HG03520 (cell line): ENCODE results near the gene UBE2QL1.

Source experiments
- ATAC-seq: cut with Tn5 transposase; IDR thresholded peaks from one replicate; pipeline ENCODE4 v1.9.1; 2021; ENCODE audit warnings: mild to moderate bottlenecking, moderate library complexity; ENCODE audit not compliant: unreplicated experiment

UBE2QL1 gene

DNA sequence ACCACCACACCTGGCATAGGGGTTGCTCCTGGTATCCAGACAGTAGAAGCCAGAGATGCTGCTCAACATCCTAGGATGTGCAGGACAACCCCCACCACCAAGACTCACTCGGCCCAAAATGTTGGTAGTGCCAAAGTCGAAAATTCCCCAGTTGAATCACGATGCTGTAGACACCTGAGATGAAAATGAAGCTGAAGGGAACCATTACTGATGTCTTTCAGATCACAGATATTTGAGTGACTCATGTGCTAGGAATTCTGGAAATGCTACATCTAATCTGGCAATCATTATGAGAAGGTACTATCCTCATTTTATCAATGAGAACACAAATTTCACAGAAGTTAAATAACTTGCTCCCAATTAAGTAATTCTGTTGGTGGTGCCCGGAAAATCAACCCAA, 21.0 kb upstream of the UBE2QL1 start:
- ATAC-seq, result no peak

DNA sequence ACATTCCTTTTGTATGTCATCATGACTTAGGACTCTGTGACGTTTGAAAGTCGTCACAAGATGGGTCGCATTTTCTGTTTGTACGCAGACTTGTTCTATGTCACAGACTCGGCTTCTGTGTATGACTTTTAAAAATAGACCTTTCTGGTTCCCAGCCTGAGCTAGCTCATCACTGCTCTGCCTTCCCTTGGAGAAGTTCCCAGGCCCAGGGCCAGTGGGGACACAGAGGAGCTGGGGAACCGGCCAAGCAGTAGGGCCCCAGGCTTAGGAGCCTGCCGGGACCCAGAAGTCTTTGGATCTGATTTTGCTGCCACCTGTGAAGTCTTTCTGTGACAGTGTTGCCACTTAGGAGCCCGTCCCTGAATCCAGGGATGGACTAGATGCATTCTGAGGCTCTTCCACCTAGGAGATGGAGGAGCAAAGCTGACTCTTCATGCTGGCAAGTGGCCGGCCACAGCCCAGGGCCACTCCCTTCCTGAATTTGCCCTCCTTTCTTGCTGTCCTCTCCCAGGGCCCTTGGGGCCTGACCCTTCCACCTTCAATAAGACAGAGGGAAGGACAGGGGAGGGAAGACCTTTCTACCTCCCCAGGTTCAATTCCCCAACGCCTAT, 18.1 kb upstream of the UBE2QL1 start:
- ATAC-seq, result no peak

DNA sequence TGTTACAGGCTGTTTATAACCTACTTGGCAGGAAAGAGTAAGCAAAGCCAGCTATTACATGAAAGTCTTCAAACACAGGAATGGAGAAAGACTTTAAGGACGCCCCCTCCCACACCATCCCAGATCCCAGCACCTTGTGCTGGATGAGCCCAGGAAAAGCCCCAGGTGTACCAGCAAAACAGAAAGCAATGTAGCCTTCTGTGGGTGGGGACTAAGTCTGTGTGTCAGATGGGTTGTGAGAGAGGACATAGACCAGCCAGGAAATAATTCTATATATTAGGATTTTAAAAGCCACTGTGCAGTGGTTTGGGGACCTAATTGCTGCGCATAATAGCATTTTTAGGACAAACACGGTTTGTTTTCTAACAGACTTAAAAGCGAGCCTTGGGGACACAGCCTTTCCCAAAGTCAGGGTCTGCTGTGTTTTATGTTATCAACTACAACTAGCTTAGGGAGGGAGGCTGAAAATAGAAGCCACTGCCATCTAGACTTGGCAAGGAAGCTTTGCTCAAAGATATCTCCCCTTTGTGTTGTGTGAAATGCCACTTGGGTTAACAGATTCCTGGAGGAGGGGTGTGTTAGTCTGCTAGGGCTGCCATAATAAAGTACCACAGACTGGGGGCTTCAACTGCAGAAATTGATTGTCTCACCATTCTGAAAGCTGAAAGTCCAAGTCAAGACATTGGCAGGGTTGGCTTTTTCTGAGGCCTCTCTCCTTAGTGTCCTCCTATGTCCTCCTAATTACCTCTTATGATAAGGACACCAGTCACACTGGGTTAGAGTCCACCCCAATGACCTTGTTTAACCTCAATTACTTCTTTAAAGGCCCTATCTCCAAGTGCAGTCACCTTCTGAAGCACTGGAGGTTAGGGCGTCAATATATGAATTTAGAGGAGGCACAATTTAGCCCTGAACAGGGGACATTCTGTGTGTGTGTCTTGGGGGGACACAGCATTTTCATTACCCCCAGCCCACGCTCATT, 17.2 kb upstream of the UBE2QL1 start:
- no peak for ATAC-seq

DNA sequence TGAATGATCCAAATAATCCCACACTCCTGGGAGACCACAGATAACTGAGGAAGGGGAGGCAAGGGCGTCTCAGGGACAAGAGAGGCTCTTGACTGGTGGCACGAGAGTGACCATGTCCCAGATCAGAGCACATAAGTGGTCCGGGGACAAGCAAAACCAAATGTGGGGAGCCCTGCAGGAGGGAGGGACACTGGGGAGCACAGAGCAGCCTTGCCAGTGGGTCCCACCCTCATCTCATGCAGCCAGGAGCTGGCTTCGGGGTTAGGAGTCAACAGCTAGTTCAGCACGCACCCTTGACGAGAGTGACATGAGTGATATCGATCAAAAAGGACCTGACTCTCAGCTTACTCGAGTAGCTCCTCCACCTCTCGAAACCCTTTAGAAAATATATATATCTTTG, 16.5 kb upstream of the UBE2QL1 start:
- ATAC-seq, result no peak

DNA sequence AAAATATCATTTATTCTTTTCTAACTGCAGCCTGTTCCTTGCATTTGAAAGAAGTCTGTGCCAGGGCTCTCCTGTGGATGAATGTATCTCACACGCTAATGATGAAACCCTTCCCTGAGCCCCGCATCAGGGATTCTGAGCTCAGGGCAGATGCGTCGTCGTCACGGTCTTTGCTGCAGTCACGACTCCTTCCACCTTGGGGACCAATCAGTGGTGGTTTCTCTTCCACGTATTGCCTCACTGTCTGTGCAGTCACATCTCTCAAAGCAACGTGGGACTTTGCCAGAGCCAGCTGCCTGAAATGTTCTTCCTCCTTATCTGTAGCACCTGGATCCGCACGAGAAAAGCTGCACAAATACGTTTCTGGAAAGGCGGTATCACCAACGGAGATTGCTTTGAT, 13.9 kb upstream of the UBE2QL1 start:
- no peak for ATAC-seq

DNA sequence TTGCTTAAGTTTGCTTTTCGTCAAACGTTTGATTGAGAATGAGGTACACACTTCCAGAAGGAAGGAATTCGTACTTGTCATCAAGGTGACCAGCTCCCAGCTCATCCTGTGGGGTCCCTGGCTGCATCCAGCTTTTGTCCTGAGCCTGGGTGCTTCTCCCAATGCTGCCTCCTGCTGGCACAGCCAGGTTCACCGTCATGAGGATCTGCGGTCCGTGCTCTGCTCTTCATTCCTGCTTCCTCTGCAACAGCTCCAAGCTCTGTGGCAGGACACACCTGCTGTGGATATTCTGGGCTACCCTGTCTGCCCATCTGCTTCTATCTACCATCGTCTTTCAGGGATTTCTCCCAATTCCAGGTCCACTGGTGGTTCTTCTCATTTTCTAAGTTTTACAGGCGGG, 13.3 kb upstream of the UBE2QL1 start:
- no peak for ATAC-seq

DNA sequence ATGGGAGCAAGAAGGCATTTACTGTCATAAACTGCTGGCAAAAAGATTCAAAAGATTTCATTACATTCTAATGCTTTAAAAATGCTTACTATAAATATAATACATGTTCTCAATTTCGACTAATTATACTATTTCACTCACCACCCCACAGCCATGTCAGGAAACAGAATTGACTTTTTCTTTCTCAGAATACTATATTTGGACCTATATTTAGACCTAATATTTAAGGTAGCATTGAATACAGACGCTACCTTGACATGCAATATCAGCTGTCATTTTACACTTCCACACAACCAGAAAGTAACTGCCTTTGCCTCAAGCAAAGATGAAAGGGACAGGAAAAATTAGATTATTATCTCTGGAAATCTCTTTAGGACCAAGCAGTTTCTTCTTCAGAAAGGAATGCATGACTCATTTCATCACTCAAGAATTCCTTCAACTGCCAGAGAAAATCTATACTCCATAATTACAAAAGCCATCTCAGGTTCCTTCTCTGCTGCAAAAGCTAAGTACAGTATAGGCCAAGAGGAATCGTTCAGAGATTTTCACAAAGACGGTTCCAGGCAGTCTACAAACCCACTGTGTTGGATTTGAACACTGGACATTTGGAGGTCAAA, 11.8 kb upstream of the UBE2QL1 start:
- no peak for ATAC-seq

DNA sequence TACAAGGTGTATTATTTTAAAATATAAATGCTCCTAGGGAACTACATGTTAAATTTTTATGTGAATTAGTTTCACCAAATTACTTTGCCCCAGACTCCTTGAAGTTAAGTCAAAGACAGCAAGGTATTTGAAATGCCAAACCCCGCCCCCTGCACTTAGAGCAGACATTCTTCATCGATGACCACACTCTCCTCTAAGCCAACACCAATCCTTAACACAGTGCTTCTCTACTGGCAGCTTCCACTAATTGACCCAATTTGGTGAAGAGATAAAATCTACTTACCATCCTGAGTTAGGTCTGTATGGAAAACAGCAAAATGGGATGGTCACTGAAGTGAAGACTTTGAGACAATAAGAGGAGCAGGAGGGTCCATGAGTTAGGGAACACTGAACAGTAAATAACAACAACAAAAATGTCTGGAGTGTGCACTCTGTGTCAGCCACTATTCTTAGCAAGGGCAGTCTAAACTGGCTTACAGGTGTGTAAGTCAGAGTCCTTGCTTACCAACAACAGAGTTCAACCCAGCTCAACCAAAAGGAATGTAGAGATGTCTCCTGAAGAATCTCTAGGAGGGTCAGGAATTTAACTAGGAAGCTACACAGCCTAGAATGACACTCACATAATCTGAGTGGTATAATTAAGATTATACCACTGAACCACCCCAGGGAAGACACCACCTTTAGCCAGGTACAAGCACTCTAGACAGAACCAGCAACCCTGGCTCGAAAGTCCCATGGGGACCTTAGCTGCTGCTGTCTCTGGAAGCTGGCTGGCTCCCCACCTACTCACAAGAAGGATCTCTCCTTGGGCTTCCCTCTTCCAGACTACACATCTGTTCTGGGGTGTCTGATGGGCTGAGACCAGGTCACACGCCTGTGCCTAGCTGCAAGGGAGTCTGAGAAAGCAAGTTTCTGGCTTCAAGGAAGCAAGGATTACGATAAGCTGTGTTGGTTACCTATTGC, 8.8 kb upstream of the UBE2QL1 start:
- ATAC-seq, result no peak

DNA sequence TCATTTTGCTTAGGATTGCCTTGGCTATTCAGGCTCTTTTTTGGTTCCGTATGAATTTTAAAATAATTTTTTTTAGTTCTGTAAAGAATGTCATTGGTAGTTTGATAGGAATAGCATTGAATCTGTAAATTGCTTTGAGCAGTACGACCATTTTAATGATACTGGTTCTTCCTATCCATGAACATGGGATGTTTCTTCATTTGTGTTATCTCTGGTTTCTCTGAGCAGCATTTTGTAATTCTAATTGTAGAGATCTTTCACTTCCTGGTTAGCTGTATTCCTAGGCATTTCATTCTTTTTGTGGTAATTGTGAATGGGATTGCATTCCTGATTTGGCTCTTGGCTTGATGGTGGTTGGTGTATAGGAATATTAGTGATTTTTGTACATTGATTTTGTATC, 6.3 kb upstream of the UBE2QL1 start:
- no peak for ATAC-seq

DNA sequence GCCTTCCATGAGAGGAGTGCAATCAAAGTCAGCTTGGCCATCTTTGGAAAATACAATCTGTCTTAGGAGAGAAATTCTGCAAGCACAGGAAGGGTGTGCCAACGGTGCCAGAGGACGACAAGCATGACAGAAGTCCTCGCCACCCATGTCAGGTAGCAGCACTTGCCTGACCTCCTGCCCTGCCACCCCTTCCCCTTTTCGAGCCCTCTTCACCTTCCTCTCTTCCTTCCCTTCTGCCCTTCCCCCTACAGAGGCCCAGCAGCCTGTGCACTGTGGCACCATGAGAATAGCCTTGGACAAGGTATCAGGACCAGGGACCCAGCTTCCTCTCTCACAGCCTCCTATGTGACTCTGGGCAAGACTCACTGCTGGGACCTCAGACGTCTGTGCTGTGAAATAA, 5.3 kb upstream of the UBE2QL1 start:
- ATAC-seq, result no peak

DNA sequence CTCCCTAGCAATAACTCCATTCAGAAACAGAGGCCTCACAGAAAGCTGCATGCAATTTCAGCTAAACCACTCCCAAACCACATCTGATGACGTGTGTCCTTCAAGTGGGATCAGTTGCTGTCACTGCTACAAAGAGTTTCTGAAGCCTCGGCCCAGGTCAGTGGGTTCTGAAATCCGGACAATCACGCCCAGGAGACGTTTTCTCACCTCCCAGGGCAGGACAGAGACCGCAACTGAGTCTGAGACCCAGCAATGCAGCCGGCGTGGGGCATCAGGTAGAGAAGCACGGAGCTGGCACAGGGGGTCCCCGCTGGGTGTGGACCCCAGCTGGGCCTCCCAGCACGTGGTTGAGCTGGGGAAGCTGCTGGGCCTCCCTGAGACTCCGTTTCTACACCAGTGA, 2.6 kb upstream of the UBE2QL1 start:
- ATAC-seq, result no peak

DNA sequence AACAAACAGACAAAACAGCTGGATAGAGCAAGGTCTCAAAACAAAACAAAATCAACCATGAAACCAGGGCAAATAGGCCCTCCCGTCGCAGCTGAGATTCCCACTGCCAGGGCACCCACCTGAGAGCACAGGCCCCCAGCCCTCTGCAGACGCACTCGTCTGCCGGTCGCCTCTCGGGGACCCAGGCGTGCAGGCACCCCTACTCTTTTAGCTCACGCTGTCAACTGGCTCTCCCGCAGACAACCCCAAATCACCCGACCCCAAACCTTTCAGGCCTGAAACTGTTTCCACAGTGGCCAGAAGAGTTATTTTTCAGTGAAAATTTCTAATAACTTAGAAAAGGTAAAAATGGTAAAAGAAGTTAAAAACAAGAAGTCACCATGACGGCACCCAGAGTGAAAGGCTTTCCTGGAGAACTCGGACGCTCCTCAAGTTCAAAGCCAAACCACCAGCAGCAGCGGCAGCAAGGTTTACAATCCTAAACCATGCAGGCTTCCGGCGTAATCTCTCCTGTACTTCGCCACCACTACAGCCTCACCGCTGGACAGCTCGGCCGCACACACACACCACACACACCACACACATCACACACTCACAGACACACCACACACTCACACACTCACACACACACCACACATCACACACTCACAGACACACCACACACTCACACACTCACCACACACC, 1.9 kb upstream of the UBE2QL1 start:
- ATAC-seq, result no peak

DNA sequence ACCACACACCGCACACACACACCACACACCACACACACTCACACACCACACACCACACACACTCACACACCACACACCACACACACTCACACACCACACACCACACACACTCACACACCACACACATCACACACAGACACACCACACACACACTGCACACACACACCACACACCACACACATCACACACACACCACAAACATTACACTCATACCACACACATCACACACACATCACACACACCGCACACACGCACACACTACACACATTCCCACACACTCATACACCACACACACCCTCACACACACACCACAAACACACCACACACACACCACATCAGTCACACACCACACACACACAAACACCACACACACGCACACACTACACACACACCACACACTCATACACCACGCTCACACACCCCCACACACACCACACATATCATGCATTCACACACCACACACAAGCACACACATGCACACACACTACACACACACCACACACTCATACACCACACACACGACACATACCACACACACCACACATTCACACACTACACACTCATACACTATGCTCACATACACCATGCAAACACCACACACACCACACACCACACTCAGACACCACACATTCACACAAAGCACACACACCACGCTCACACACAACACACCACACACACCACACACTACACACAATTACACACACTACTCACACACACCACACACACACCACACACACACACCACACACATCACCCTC, 1.1 kb upstream of the UBE2QL1 start:
- ATAC-seq, result no peak

DNA sequence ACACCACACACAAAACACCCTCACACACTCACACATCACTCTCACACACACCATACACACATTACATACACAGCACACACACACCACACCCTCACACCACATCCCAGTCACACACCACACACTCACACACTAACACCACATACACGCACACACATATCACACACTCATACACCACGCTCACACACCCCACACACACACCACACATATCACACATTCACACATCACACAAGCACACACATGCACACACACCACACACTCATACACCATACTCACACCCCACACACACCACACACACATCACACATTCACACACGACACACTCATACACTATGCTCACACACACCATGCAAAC, 543 bp upstream of the UBE2QL1 start:
- ATAC-seq, result no peak

DNA sequence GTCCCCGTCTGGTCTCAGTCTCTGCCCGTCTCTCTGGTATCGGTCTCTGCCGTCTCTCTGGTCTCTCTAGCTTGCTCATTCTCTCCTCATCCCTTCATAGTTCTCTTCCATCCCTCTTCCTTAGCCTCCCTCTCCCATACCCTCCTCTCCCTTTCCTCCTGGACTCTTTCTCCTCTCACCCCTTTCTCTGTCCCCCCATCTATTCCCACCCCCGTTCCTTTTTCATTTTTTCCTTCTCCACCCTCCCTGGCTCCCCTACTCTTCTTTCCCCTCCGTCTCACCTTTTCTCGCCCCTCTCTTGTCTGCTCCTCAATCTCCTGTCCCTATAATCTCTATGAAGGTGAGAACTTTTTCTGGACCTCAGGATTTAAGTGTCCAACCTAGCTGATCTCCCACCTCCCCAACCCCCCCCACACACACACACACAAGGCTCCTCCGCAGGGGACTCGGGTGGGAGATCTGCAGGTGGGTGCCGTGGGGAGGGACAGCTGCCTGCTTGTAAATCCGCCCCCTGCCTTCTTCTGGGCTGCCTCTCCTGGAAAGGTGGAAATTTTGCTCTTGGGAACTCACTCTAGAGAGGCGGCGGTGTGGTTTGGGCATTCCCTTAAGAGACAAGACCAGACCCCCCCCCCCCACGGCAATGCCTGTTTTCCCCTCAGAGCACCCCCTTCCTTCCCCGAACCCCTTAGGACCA, 953 bp downstream of the UBE2QL1 start:
- ATAC-seq, result no peak

DNA sequence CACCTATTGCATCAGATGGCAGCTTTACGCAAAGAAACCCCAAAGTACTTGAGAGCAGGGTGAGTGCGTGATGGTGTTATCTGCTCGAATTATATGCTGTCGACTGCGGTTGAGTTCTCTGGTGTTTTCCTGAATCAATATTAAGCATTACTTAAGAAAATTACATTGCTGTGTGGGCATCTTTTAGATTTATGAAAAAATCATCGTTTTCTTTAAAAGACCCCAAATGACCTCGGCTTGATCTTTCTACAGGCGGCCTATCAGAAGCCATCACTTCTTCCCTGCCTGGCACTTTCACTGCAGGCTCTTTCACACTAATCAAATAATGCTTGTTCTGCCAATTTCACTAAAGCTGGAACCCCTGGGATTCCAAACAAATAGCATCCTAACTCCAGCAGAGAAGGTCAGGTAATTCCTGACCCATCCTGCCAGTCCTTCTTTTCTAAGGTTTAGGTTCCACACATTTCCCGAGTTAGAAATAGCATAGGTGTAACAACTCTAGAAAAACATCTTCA, 1.7 kb downstream of the UBE2QL1 start:
- no peak for ATAC-seq

DNA sequence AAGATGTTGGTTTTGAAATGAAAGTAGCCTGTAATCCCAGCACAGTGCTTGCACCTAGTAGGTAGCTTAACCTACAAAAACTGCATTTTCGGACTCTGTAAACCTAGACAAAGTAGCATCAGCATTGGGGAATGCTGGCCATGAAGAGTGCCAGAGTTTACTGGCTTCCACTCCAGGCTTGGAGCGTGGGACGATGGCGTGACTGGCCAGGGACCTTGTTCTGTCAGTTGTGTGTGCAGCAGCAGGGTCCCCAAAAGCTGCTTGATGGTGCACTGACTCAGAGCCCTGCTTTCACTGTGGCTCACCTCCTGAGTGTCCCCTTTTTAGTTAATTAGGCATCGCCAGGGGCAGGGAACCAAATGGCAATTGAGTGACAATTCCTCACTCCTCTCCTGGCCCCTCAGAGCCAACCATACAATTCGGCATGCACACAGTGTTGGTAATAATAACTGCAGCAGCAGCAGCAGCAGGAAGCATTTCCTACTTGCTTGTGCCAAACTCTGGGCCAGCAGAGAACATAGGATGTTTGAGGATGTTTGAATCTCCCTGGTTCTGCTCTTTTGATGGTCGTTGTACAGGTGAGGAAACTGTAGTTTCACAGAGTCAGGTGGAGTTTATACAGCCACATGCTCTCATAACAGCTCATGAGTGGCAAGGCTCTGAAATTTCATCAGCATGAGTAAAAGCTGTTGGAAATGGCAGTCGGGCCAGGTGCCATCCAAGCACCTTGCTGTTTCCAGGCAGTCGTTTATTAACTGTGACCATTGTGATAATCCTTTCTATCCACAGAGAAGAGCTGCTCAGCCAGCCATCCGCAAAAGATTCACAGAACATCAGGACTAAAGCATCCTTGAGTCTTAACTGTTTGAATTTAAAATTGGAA, 4.2 kb downstream of the UBE2QL1 start:
- ATAC-seq, result no peak
